Body of pancreas (tissue), 4 donors: ENCODE results near the gene FOXB1.

Source experiments
- CTCF ChIP-seq, 7 experiments: fragments of 450-650 bp in 4 of 7; fragments of 200-600 bp in 3 of 7; sonication (generic) in 3 of 7; IDR thresholded peaks; one replicate each; pipeline ENCODE4 v1.5.1; 2016 to 2019; ENCODE audit warnings: antibody characterized with exemption in 7 of 7
- POLR2A ChIP-seq, 3 donors: fragments of 450-650 bp; IDR thresholded peaks; one replicate each; pipeline ENCODE4 v1.6.1; 2016; ENCODE audit warnings: antibody characterized with exemption in 3 of 3, mild to moderate bottlenecking in 2 of 3

- TF ChIP-seq CTCF (IDR thresholded peaks at IDR 0.05) (peak in 1 of 7 experiments; percentile 16), POLR2A (IDR thresholded peaks at IDR 0.05) (no peak)
Measured at GRCh38 chr15:60000113-60000823, 3.8 kb upstream of the FOXB1 start.
